Measurements from ENCODE around the gene VGLL3. TPM values are rescaled to one million over a fixed set of nuclear protein-coding genes. Genes with fewer than 3 reads are reported as not detected.
"Not testable (repeated sequence)": the region's sequence is repeated elsewhere in the genome, so short reads cannot be mapped to it uniquely, and the experiment has no call there.

Gene VGLL3
- total and polyA plus RNA-seq, 2 donors (not counting 1 experiment from before 2014, with no cell fraction given): not detected

DNA sequence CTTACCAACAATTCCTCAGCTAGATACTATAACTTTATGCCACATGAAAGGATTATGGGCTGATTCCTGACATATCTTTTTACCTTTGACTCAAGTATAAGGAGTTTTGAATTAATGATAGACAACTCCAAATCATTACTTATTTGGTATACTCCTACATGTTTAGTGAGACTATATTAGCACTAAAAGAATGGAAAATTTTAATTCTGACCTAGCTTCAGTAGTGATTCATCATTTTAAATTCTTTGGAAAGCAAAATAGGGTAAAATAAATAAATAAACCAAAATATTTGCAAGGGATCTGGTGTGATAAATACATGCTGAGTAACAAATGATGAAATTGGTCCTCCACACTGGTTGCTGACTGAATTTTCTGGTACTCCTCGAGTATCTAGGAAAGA lies 42.3 kb upstream of the VGLL3 start:
- no peak overlapping the region for H3K9ac ChIP-seq (ENCODE audit: low read length)
- no peak for DNase-seq
- ChIA-PET POLR2A (no interaction called here), CTCF (no interaction called here)
- no peak overlapping the region for H3K27ac Mint-ChIP-seq
- H3K79me2 ChIP-seq (ENCODE audit: control insufficient read depth, insufficient read depth, low read length): no peaks in the 10 kb centered on the region
- TF ChIP-seq EZH2 (IDR thresholded peaks at IDR 0.05; ENCODE audit: borderline replicate concordance, insufficient read depth, low read depth, low read length, poor library complexity, severe bottlenecking): no peak
- TF ChIP-seq, protein P1, sequence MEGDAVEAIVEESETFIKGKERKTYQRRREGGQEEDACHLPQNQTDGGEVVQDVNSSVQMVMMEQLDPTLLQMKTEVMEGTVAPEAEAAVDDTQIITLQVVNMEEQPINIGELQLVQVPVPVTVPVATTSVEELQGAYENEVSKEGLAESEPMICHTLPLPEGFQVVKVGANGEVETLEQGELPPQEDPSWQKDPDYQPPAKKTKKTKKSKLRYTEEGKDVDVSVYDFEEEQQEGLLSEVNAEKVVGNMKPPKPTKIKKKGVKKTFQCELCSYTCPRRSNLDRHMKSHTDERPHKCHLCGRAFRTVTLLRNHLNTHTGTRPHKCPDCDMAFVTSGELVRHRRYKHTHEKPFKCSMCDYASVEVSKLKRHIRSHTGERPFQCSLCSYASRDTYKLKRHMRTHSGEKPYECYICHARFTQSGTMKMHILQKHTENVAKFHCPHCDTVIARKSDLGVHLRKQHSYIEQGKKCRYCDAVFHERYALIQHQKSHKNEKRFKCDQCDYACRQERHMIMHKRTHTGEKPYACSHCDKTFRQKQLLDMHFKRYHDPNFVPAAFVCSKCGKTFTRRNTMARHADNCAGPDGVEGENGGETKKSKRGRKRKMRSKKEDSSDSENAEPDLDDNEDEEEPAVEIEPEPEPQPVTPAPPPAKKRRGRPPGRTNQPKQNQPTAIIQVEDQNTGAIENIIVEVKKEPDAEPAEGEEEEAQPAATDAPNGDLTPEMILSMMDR (IDR thresholded peaks at IDR 0.05): no peak
- no peaks in the 10 kb centered on the region for H3K4me1 Mint-ChIP-seq
- H3K36me3 ChIP-seq (replicated peaks in 1 of 2; ENCODE audit: control extremely low read depth in 1 of 2, control insufficient read depth in 1 of 2, extremely low read depth in 1 of 2, insufficient read depth in 2 of 2, low read length in 1 of 2): no peaks in the 10 kb centered on the region
- no peak overlapping the region for H3K27ac ChIP-seq (ENCODE audit: low read length in 2 of 2)
- no peaks in the 10 kb centered on the region for H4K20me1 ChIP-seq (ENCODE audit: control insufficient read depth, insufficient read depth, low read length, poor library complexity, severe bottlenecking)
- no peak overlapping the region for H3K4me3 Mint-ChIP-seq
- no peaks in the 10 kb centered on the region for H3K9me3 Mint-ChIP-seq (ENCODE audit: insufficient read depth)
- no peaks in the 10 kb centered on the region for H3K9me3 ChIP-seq (ENCODE audit: control extremely low read depth in 1 of 3, control insufficient read depth in 2 of 3, insufficient read depth in 1 of 3, low read length in 2 of 3)
- 38% methylated on average over 1 of the region's 1 CpG for WGBS (ENCODE audit: insufficient coverage)
- H3K4me1 ChIP-seq (ENCODE audit: control insufficient read depth in 2 of 2, insufficient read depth in 2 of 2, low read length in 2 of 2): no peaks in the 10 kb centered on the region
- H3K27me3 ChIP-seq (replicated peaks in 1 of 4; ENCODE audit: control extremely low read depth in 1 of 4, control insufficient read depth in 3 of 4, insufficient read depth in 4 of 4, low read length in 3 of 4): no peaks in the 10 kb centered on the region
- H3K4me2 ChIP-seq (replicated peaks; ENCODE audit: low read depth, low read length, poor library complexity, severe bottlenecking): no peak overlapping the region
- H3K4me3 ChIP-seq (ENCODE audit: control extremely low read depth in 1 of 5, extremely low read depth in 1 of 5, insufficient read depth in 1 of 5, low read depth in 2 of 5, low read length in 4 of 5): no peak overlapping the region
- no peak overlapping the region for H2AFZ ChIP-seq (ENCODE audit: insufficient read depth, low read depth, low read length, poor library complexity, severe bottlenecking)
- intact Hi-C loops (cut with micrococcal nuclease): no loop called here
- no peaks in the 10 kb centered on the region for H3K27me3 Mint-ChIP-seq
- ATAC-seq (ENCODE audit: low read depth): no peak

- POLR2A ChIA-PET: no interaction called here
- Histone ChIP-seq H4K20me1 (ENCODE audit: control insufficient read depth, insufficient read depth, low read length, poor library complexity, severe bottlenecking) (no peaks in the 10 kb centered on the region), H3K9ac (ENCODE audit: low read length) (no peak overlapping the region), H3K4me2 (replicated peaks; ENCODE audit: low read depth, low read length, poor library complexity, severe bottlenecking) (no peak overlapping the region), H3K4me3 (ENCODE audit: control extremely low read depth in 1 of 5, extremely low read depth in 1 of 5, insufficient read depth in 1 of 5, low read depth in 2 of 5, low read length in 4 of 5) (no peak overlapping the region), H3K9me3 (ENCODE audit: control extremely low read depth in 1 of 3, control insufficient read depth in 2 of 3, insufficient read depth in 1 of 3, low read length in 2 of 3) (no peaks in the 10 kb centered on the region), H3K79me2 (ENCODE audit: control insufficient read depth, insufficient read depth, low read length) (no peaks in the 10 kb centered on the region), H3K4me1 (ENCODE audit: control insufficient read depth in 2 of 2, insufficient read depth in 2 of 2, low read length in 2 of 2) (no peaks in the 10 kb centered on the region), H2AFZ (ENCODE audit: insufficient read depth, low read depth, low read length, poor library complexity, severe bottlenecking) (no peak overlapping the region), H3K27ac (ENCODE audit: low read length in 2 of 2) (no peak overlapping the region), H3K36me3 (replicated peaks in 1 of 2; ENCODE audit: control extremely low read depth in 1 of 2, control insufficient read depth in 1 of 2, extremely low read depth in 1 of 2, insufficient read depth in 2 of 2, low read length in 1 of 2) (no peaks in the 10 kb centered on the region), H3K27me3 (replicated peaks in 1 of 4; ENCODE audit: control extremely low read depth in 1 of 4, control insufficient read depth in 3 of 4, insufficient read depth in 4 of 4, low read length in 3 of 4) (no peaks in the 10 kb centered on the region)
- DNase-seq (no peak), ATAC-seq (ENCODE audit: low read depth) (no peak)
- 100% methylated on average over 1 of the region's 3 CpGs for WGBS (ENCODE audit: insufficient coverage)
- Mint-ChIP-seq H3K9me3 (ENCODE audit: insufficient read depth) (peaks cover 4% of the 10 kb centered on the region), H3K27ac (no peak overlapping the region), H3K4me1 (no peaks in the 10 kb centered on the region), H3K4me3 (no peak overlapping the region), H3K27me3 (no peaks in the 10 kb centered on the region)
- intact Hi-C loops (cut with micrococcal nuclease): no loop called here
- TF ChIP-seq, protein P1 (IDR thresholded peaks at IDR 0.05): no peak
- no peak for TF ChIP-seq EZH2 (IDR thresholded peaks at IDR 0.05; ENCODE audit: borderline replicate concordance, insufficient read depth, low read depth, low read length, poor library complexity, severe bottlenecking)
- CTCF ChIA-PET: no interaction called here
Observed at GRCh38 chr3:87025661-87026645, 35.0 kb upstream of the VGLL3 start.

GRCh38 chr3:87017370-87017769 lies 26.4 kb upstream of the VGLL3 start:
- 92% methylated on average over 4 of the region's 6 CpGs for WGBS (ENCODE audit: insufficient coverage)
- POLR2A ChIA-PET; H2AFZ ChIP-seq (ENCODE audit: insufficient read depth, low read depth, low read length, poor library complexity, severe bottlenecking); H3K4me3 Mint-ChIP-seq; DNase-seq; CTCF ChIA-PET; H3K9me3 Mint-ChIP-seq (ENCODE audit: insufficient read depth); H4K20me1 ChIP-seq (ENCODE audit: control insufficient read depth, insufficient read depth, low read length, poor library complexity, severe bottlenecking); H3K4me3 ChIP-seq (ENCODE audit: control extremely low read depth in 1 of 5, extremely low read depth in 1 of 5, insufficient read depth in 1 of 5, low read depth in 2 of 5, low read length in 4 of 5); H3K27me3 ChIP-seq (replicated peaks in 1 of 4; ENCODE audit: control extremely low read depth in 1 of 4, control insufficient read depth in 3 of 4, insufficient read depth in 4 of 4, low read length in 3 of 4); H3K36me3 ChIP-seq (replicated peaks in 1 of 2; ENCODE audit: control extremely low read depth in 1 of 2, control insufficient read depth in 1 of 2, extremely low read depth in 1 of 2, insufficient read depth in 2 of 2, low read length in 1 of 2); H3K9ac ChIP-seq (ENCODE audit: low read length); H3K27ac ChIP-seq (ENCODE audit: low read length in 2 of 2); H3K79me2 ChIP-seq (ENCODE audit: control insufficient read depth, insufficient read depth, low read length); H3K27ac Mint-ChIP-seq; H3K4me1 Mint-ChIP-seq; ATAC-seq (ENCODE audit: low read depth); H3K27me3 Mint-ChIP-seq; intact Hi-C loops (cut with micrococcal nuclease); H3K9me3 ChIP-seq (ENCODE audit: control extremely low read depth in 1 of 3, control insufficient read depth in 2 of 3, insufficient read depth in 1 of 3, low read length in 2 of 3); H3K4me2 ChIP-seq (replicated peaks; ENCODE audit: low read depth, low read length, poor library complexity, severe bottlenecking); H3K4me1 ChIP-seq (ENCODE audit: control insufficient read depth in 2 of 2, insufficient read depth in 2 of 2, low read length in 2 of 2): not testable (repeated sequence)
